ENCODE data around the gene RO60.

The RO60 gene

GRCh38 chr1:193108471-193108870 is 49.1 kb downstream of the RO60 start:
- Histone ChIP-seq H3K27me3 (ENCODE audit: insufficient read depth, poor library complexity, severe bottlenecking) (no peaks in the 10 kb centered on the region), H3K4me3 (replicated peaks; ENCODE audit: insufficient read depth, low read length) (no peak overlapping the region), H3K27ac (replicated peaks) (no peak overlapping the region)
- TF ChIP-seq GABPA (IDR thresholded peaks at IDR 0.05; ENCODE audit: low read depth), result no peak
- no peak for TF ChIP-seq REST (IDR thresholded peaks at IDR 0.05; ENCODE audit: insufficient replicate concordance, low read depth)
- no peak for TF ChIP-seq CTCF (IDR thresholded peaks at IDR 0.05; ENCODE audit: insufficient read depth, low read length)
- no peak for TF ChIP-seq SPI1 (IDR thresholded peaks at IDR 0.05; ENCODE audit: borderline replicate concordance, low read depth)
- TF ChIP-seq POLR2AphosphoS5 (IDR thresholded peaks at IDR 0.05; ENCODE audit: low read depth), result no peak
- no peak for DNase-seq (ENCODE audit: low read depth in 1 of 2, low spot score in 1 of 2)
